Gastrocnemius medialis (tissue), 4 donors: ENCODE results near the gene RNF146. TPM values are rescaled to one million over a fixed set of nuclear protein-coding genes. Genes with fewer than 3 reads are reported as not detected.
A peak's percentile ranks its signal among the peaks of the same experiment; 100 is the strongest.

Experiments used
- ATAC-seq, 2 donors: fragments of 150-250 bp; one replicate each; pipeline ENCODE4 v1.9.1; 2016
- DNase-seq, 2 donors: peaks; one replicate each; pipeline ENCODE4 v3.0.0-alpha.2; 2019
- H3K27ac ChIP-seq, 4 donors: fragments of 200-600 bp; sonication (generic); 1 replicate in 1 of 4; 2 replicates in 3 of 4; pipeline ENCODE4 v1.5.1; 2016 to 2018; ENCODE audit warnings: mild to moderate bottlenecking in 2 of 4, moderate library complexity in 1 of 4
- H3K27me3 ChIP-seq, 3 donors: fragments of 200-600 bp; sonication (generic) in 2 of 3; 1 replicate in 1 of 3; 2 replicates in 2 of 3; pipeline versions ENCODE4 v1.5.1 to v1.6.0; 2016 to 2019; ENCODE audit warnings: mild to moderate bottlenecking in 1 of 3, moderate library complexity in 1 of 3
- H3K36me3 ChIP-seq, 2 donors: fragments of 200-600 bp; sonication (generic) in 1 of 2; one replicate each; pipeline ENCODE4 v1.5.1; 2017 to 2018
- H3K4me1 ChIP-seq, 2 donors: fragments of 200-600 bp; sonication (generic) in 1 of 2; one replicate each; pipeline ENCODE4 v1.5.1; 2016 to 2017; ENCODE audit warnings: mild to moderate bottlenecking in 2 of 2
- H3K4me3 ChIP-seq, 4 donors: fragments of 200-600 bp; sonication (generic) in 3 of 4; 1 replicate in 1 of 4; 2 replicates in 3 of 4; pipeline ENCODE4 v1.5.1; 2016 to 2019; ENCODE audit warnings: mild to moderate bottlenecking in 2 of 4
- H3K9me3 ChIP-seq, 3 donors: fragments of 200-600 bp; sonication (generic) in 2 of 3; 1 replicate in 1 of 3; 2 replicates in 2 of 3; pipeline ENCODE4 v1.5.1; 2016 to 2019
- POLR2A ChIP-seq, 2 donors: fragments of 450-650 bp; IDR thresholded peaks; one replicate each; pipeline ENCODE4 v1.6.1; 2017; ENCODE audit warnings: antibody characterized with exemption in 2 of 2, mild to moderate bottlenecking in 2 of 2, moderate library complexity in 2 of 2
- in situ Hi-C, 4 donors: fragments of 200-750 bp; cut with MboI; loops; one replicate each; pipeline versions ENCODE4 v1.15.0 to v1.8.0; 2017; ENCODE audit warnings: low sequenced_read_pairs in 4 of 4
- intact Hi-C: fragments of 100-400 bp; cut with DNase I; formaldehyde crosslinking; loops from one replicate; pipeline ENCODE4 v1.15.1; 2023; ENCODE audit warnings: low total_unique reads
- total RNA-seq, 4 donors: library from RNA; depleted of rRNA; stranded (reverse); fragments of >200 nt; gene quantifications; one replicate each; pipeline versions ENCODE4 v1.1.0 to v1.2.3, GENCODE V29; 2016
- TF ChIP-seq, protein P1 (sequence below), 5 experiments: fragments of 450-650 bp in 3 of 5; fragments of 200-600 bp in 2 of 5; sonication (generic) in 2 of 5; IDR thresholded peaks in 4 of 5; conservative IDR thresholded peaks in 1 of 5; 1 replicate in 4 of 5; 2 replicates in 1 of 5; pipeline ENCODE4 v1.5.1; 2016 to 2019; ENCODE audit warnings: antibody characterized with exemption in 5 of 5, mild to moderate bottlenecking in 3 of 5, moderate library complexity in 3 of 5

The RNF146 gene
- total RNA-seq, 4 donors from 2014 or later: 36.3 to 82.3 (median 56.8) TPM

GRCh38 chr6:127289934-127290333 lies 23.3 kb downstream of the RNF146 start:
- no peak for ATAC-seq
- intact Hi-C loops: no loop called here
- H3K27ac ChIP-seq: peak overlapping the region in 3 of 4 donors; percentile 39 to 45 (median 40)

GRCh38 chr6:127290391-127291265 lies 24.0 kb downstream of the RNF146 start:
- H3K9me3 ChIP-seq: no peaks in the 10 kb centered on the region
- no peak overlapping the region for H3K4me3 ChIP-seq
- in situ Hi-C loops: no loop called here
- H3K27me3 ChIP-seq: no peaks in the 10 kb centered on the region
- H3K36me3 ChIP-seq: peaks cover 0 to 32% of the 10 kb centered on the region in 2 donors
- ATAC-seq: peak in 1 of 2 donors; percentile 21
- intact Hi-C loops: no loop called here
- DNase-seq: no peak
- TF ChIP-seq POLR2A (IDR thresholded peaks at IDR 0.05): no peak
- peaks cover 20 to 35% of the 10 kb centered on the region in 2 donors for H3K4me1 ChIP-seq
- H3K27ac ChIP-seq: peak overlapping the region in 2 of 4 donors; percentile 40 to 45

More at GRCh38 chr6:127289934-127290333, 23.3 kb downstream of the RNF146 start:
- H3K9me3 ChIP-seq: no peaks in the 10 kb centered on the region
- H3K4me1 ChIP-seq: peaks cover 20 to 35% of the 10 kb centered on the region in 2 donors
- no peak for TF ChIP-seq POLR2A (IDR thresholded peaks at IDR 0.05)
- TF ChIP-seq, protein P1, sequence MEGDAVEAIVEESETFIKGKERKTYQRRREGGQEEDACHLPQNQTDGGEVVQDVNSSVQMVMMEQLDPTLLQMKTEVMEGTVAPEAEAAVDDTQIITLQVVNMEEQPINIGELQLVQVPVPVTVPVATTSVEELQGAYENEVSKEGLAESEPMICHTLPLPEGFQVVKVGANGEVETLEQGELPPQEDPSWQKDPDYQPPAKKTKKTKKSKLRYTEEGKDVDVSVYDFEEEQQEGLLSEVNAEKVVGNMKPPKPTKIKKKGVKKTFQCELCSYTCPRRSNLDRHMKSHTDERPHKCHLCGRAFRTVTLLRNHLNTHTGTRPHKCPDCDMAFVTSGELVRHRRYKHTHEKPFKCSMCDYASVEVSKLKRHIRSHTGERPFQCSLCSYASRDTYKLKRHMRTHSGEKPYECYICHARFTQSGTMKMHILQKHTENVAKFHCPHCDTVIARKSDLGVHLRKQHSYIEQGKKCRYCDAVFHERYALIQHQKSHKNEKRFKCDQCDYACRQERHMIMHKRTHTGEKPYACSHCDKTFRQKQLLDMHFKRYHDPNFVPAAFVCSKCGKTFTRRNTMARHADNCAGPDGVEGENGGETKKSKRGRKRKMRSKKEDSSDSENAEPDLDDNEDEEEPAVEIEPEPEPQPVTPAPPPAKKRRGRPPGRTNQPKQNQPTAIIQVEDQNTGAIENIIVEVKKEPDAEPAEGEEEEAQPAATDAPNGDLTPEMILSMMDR (IDR thresholded peaks at IDR 0.05 in 4 of 5, conservative IDR thresholded peaks at IDR 0.05 in 1 of 5): no peak
- no peak overlapping the region for H3K4me3 ChIP-seq
- H3K27me3 ChIP-seq: no peaks in the 10 kb centered on the region
- H3K36me3 ChIP-seq: peaks cover 0 to 30% of the 10 kb centered on the region in 2 donors
- in situ Hi-C loops: no loop called here
- DNase-seq: no peak

GRCh38 chr6:127291495-127291894 lies 24.8 kb downstream of the RNF146 start:
- ATAC-seq (no peak), DNase-seq (no peak)
- intact Hi-C loops: no loop called here
- Histone ChIP-seq H3K27ac (peak overlapping the region in 1 of 4 donors; percentile 45), H3K4me3 (no peak overlapping the region), H3K9me3 (no peaks in the 10 kb centered on the region), H3K36me3 (peaks cover 0 to 23% of the 10 kb centered on the region in 2 donors), H3K27me3 (no peaks in the 10 kb centered on the region), H3K4me1 (peaks cover 20 to 35% of the 10 kb centered on the region in 2 donors)
- in situ Hi-C loops: no loop called here
- TF ChIP-seq POLR2A (IDR thresholded peaks at IDR 0.05): no peak
- TF ChIP-seq, protein P1 (IDR thresholded peaks at IDR 0.05 in 4 of 5, conservative IDR thresholded peaks at IDR 0.05 in 1 of 5): no peak

GRCh38 chr6:127297502-127298070 lies 30.9 kb downstream of the RNF146 start:
- intact Hi-C loops (no loop called here), in situ Hi-C loops (no loop called here)
- peaks cover 0 to 3% of the 10 kb centered on the region in 2 donors for H3K36me3 ChIP-seq
- ATAC-seq (no peak), DNase-seq (no peak)
- no peaks in the 10 kb centered on the region for H3K9me3 ChIP-seq
- H3K4me3 ChIP-seq: no peak overlapping the region
- H3K4me1 ChIP-seq: peaks cover 9 to 13% of the 10 kb centered on the region in 2 donors
- H3K27ac ChIP-seq: no peak overlapping the region
- H3K27me3 ChIP-seq: no peaks in the 10 kb centered on the region
- no peak for TF ChIP-seq POLR2A (IDR thresholded peaks at IDR 0.05)
- TF ChIP-seq, protein P1 (IDR thresholded peaks at IDR 0.05 in 4 of 5, conservative IDR thresholded peaks at IDR 0.05 in 1 of 5): no peak

DNA sequence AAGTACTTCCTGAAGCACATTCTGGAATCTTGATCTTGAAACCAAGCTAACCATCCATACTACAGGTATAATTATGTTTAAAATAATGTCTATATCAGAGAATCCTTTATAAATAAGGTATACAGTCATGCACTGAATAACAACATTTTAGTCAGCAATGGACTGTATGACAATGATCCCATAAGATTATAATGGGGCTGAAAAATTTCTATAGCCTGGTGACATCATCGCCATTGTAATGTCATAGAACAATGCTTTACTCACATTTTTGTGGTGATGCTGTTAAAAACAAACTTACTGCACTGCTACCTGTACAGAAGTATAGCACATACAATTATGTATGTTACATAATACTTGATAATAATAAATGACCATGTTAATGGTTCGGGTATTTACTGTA lies 31.8 kb downstream of the RNF146 start:
- peaks cover 0 to 3% of the 10 kb centered on the region in 2 donors for H3K36me3 ChIP-seq
- no peak for ATAC-seq
- peaks cover 9 to 13% of the 10 kb centered on the region in 2 donors for H3K4me1 ChIP-seq
- intact Hi-C loops (no loop called here), in situ Hi-C loops (no loop called here)
- no peaks in the 10 kb centered on the region for H3K27me3 ChIP-seq
- TF ChIP-seq POLR2A (IDR thresholded peaks at IDR 0.05): no peak
- TF ChIP-seq, protein P1 (IDR thresholded peaks at IDR 0.05 in 4 of 5, conservative IDR thresholded peaks at IDR 0.05 in 1 of 5): no peak
- no peaks in the 10 kb centered on the region for H3K9me3 ChIP-seq
- no peak overlapping the region for H3K27ac ChIP-seq
- no peak for DNase-seq
- no peak overlapping the region for H3K4me3 ChIP-seq
